Anterior cingulate cortex (tissue), 58 donors: ENCODE data around the gene COTL1.
A peak's percentile ranks its signal among the peaks of the same experiment; 100 is the strongest.

Experiments used
- DNase-seq, 58 donors: peaks; one replicate each; lab custom pipeline; 2025; lab: John Stamatoyannopoulos, UW

COTL1 gene

GRCh38 chr16:84577034-84577803 is 40.7 kb downstream of the COTL1 start:
- DNase-seq: no peak

- no peak for DNase-seq
Observed at GRCh38 chr16:84575914-84576313, 42.0 kb downstream of the COTL1 start.

GRCh38 chr16:84574191-84574590 is 43.7 kb downstream of the COTL1 start:
- peak in 43 of 58 donors; percentile 6 to 80 (median 47) for DNase-seq

GRCh38 chr16:84572096-84572495 is 45.8 kb downstream of the COTL1 start:
- no peak for DNase-seq

- no peak for DNase-seq
Observed at GRCh38 chr16:84571506-84571905, 46.4 kb downstream of the COTL1 start.

GRCh38 chr16:84570739-84571403 is 47.0 kb downstream of the COTL1 start:
- DNase-seq: no peak

- DNase-seq: peak in 3 of 58 donors; percentile 4 to 18 (median 6)
Observed at GRCh38 chr16:84569382-84569987, 48.4 kb downstream of the COTL1 start.

- no peak for DNase-seq
Observed at GRCh38 chr16:84568066-84568465, 49.8 kb downstream of the COTL1 start.

- DNase-seq: no peak
Observed at GRCh38 chr16:84567286-84567962, 50.5 kb downstream of the COTL1 start.

GRCh38 chr16:84566545-84567257 is 51.2 kb downstream of the COTL1 start:
- DNase-seq: no peak

- DNase-seq: no peak
Observed at GRCh38 chr16:84565669-84566495, 52.0 kb downstream of the COTL1 start.

- DNase-seq: peak in 1 of 58 donors; percentile 10
Observed at GRCh38 chr16:84563786-84564420, 54.0 kb downstream of the COTL1 start.

- no peak for DNase-seq
Observed at GRCh38 chr16:84563064-84563715, 54.7 kb downstream of the COTL1 start.

GRCh38 chr16:84562174-84562815 is 55.6 kb downstream of the COTL1 start:
- no peak for DNase-seq

GRCh38 chr16:84561291-84561690 is 56.6 kb downstream of the COTL1 start:
- no peak for DNase-seq

- peak in 1 of 58 donors; percentile 7 for DNase-seq
Observed at GRCh38 chr16:84560269-84560668, 57.6 kb downstream of the COTL1 start.

- DNase-seq: no peak
Observed at GRCh38 chr16:84559311-84559932, 58.5 kb downstream of the COTL1 start.
